GM19452 (cell line): ENCODE data around the gene MARCHF3.
"Not testable (repeated sequence)": the region's sequence is repeated elsewhere in the genome, so short reads cannot be mapped to it uniquely, and the experiment has no call there.

Experiments
- ATAC-seq: cut with Tn5 transposase; IDR thresholded peaks from one replicate; pipeline ENCODE4 v1.9.1; 2021; ENCODE audit not compliant: unreplicated experiment

The MARCHF3 gene

DNA sequence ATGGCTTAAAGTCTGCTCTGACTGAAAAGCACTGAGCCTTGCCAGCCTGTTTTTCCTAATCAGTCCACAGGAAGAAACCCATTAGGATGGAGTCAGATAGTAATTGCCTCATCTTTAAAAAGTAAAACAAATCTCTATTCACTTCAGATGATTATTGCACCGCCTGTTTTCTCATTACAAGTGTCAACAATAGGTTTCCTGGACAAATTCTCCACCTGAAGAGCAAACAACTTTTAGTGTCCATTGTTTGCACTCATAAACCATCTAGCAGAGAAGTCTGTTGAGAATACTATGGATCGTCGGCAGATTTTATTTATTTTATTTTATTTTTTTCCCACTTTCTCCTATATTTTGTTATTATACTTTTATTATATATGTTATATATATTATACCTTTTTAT lies 22.7 kb upstream of the MARCHF3 start:
- no peak for ATAC-seq

DNA sequence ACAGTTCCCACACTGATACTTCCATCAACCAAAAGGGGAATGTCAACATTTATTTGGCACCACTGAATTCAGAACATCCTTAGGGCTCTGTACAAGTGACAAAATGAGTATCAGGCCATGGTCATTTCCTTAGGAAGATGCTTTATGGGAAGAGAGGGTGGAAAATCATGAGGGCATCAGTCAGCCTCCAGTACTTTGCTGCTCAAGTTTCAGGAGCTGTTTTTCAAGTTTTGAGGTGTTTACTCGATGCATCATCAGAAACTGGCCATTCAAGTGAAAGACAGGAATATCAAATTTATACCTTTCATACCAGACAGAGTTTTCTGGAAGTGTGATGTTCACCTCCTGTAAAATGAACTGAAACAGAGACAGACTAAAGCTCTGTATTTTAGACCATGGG lies 21.2 kb upstream of the MARCHF3 start:
- ATAC-seq: no peak

DNA sequence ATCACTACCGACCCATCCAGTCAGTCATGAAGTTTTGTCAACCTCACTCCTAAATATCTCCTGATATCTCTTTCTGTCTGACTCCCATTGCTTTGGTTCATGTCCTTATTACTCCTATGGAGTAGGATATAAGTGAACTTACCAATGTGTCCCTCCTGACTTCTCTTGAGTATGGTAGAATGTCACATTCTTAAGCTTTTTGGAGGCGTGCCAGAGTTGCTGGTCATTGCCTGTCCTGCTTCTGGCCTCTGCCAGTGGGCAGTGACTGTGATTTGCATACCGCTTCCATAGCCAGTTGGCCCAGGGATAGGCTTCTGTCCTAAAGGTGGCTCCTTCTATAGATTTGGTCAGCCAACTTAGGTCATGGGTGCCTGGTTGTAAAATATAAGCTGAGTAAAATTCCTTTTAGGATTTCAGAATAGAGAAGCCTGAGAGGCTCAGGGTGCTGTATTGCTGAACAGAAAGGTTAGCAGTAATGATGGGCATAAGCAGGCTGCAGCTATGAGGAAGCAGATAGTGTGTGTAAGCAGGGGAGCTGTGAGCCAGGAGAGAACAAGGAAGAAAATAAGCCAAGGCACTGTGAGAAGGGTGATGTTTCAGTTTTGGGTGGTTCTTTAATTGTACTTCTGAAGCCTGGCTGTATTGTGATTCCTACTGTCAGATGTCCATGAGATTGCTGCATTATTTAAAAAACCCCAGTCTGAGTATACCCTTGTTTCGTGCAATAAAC lies 16.1 kb upstream of the MARCHF3 start:
- ATAC-seq: no peak

DNA sequence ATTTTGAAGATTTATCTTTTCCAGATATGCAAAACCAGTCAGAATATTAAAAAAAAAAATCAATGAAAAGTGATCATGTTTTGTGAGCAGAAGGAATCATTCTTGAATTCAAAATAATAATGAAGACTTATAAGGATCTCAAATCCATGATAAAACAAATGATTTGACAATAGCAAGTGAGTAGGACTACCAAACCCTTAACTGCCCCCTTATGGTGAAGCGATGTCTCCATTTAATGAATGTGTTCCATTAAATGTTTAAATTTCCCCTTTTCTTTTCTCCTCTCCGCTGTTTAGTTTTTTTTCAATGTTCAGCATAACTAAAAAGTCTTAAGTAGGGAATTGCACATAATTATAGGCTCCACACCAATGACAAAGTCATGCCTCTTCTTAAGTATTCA lies 12.2 kb upstream of the MARCHF3 start:
- ATAC-seq: no peak

DNA sequence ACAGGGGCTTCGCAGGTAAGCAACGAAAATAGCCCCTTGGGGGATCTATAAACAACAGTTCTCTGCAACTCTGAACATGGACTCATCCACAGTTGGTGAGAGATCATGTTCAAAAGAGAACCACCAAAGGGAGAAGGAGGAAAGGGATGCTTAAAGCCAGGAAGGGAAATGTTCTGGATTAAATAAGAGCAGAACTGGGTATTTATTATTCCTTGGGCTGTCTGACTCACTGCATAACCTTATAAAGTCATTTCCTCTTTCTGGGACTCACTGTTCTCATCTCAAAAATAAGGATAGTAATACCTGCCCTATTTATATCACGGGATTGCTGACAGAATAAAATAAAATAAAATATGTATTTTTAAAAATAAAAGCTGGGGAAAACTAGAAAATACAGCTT lies 11.2 kb upstream of the MARCHF3 start:
- ATAC-seq: no peak

DNA sequence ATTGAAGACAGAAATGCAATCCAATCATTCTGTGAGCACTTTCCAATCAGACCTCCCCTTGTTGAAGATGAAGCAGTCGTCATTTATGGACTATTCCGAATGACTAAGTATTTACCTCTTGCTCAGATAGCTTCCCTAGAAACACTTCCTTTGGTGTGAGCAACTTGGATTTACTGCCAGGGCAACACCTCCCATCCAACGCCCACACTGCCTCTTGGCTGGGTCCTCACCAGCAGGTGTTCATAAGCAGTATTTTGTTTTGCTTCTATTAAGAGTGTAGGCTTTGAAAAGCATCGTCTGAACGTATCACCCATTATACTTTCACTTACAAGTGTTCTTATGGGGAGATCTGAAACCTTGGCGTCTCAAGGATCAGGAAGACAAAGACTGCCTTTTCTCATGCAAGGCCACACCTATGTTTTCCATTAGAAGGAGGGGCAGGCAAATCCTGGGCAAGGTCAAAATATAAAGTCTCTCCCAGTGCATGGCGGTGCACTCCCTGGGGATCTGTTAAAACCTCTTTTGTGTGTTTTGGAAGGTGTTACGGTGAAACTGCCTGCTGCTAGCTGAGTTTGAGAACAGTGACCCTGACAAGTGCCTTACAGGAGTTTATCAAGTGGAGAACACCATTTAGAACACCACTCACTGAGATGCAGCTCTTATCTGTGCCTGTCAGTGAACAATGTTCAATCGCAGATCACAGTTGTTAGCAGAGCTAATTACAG lies 10.6 kb upstream of the MARCHF3 start:
- ATAC-seq: no peak

DNA sequence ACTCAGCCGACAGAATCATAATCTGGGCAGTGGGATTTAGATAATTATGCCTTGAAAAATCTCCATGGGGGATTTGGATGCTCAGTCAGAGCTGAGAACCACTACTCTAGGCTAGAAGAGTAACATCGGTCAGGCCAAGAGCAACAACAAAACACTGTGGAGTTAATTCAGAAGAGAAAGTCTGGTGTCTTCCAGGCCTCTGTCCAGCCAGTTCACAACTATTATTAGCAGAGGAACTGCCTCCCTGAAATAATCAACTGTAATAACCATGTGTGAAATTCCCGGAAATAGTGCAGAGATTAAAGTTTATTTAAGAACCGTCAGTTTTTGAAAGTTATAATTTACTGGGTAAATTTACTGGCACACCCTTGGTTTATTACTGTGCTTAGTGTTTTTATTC lies 8.2 kb upstream of the MARCHF3 start:
- no peak for ATAC-seq

DNA sequence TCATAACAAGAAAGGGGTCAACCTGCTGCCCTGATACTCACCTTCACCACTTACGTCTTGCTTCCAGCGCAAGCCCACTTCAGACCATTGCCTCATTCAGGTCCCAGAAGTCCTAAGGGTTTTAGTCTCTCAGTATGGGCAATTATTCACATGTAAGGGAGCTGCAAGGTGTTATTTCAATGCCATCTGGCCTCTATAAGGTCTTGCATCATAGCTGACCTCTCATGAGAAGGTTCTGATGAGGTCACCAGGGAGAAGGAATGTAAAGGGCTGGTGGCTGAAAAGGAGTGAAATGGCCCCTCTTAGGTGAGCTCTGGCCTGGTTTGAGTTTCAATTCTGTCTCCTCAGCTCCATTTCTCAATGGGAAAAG lies 1.5 kb upstream of the MARCHF3 start:
- no peak for ATAC-seq

DNA sequence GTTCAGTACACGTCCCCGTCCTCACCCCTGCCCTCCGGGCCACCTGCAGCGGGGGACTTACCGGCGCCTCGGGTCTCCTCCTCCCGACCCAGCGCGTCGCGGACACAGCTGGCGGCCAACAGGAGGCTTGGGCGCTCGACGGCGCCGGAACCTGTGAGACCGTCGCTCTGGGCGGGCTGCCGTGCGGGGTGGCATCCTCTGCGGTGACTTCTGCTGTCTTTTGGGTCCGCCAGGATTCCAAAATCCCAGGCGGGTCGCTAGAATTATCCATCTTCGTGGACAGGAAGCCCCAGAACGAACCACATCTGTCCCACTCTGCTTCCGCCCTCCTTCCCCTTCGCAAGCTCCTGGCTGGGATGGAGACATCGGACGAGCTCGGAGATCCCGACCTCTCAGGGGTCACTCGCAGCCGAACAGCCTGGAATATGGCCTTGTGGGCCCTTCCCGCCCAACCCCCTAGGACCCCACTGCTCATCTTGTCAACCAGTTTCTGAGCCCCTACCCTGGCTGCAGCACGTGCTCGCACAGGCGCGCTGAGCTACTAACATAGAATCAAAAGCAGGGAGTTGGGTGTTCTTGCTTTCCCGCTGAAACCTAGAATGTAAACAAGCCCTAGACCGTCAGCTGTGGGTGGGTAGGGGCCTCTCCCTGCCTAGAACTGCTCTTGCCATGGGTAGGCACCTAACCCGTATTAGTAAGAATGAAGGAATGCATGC lies 947 bp upstream of the MARCHF3 start:
- ATAC-seq: peak; percentile 4

DNA sequence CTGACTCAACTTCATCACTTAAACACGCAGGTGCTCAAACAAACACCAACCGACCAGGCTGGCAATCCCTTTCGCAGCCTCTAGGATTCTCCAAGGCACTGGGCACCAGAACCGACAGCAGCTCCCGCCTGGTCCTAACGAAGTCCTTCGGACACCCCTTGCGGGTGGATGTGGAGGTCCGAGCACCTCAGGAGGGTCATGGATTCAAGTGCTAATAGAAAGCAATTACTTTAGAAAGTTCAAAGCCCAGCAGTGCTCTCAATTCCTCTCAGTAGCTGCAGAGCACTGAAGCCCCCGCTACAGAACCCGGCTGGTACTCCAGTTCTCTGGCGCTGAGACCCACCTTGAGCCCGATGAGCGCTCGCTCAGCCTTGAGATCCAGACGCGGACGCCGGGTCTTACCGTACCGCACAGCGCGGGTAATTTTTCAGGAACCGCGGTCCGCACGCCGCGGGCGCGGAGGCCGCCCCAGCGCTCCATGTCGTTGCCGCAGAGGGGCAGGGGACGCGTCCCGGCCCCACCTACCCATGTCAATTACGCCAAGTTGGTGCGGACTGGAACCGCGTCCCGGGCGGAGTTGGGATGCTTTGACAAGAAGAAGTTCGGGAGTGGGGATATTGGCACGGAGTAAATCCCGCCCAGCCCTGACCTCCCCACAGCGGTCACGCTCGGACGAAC lies 638 bp downstream of the MARCHF3 start:
- peak; percentile 11 for ATAC-seq

DNA sequence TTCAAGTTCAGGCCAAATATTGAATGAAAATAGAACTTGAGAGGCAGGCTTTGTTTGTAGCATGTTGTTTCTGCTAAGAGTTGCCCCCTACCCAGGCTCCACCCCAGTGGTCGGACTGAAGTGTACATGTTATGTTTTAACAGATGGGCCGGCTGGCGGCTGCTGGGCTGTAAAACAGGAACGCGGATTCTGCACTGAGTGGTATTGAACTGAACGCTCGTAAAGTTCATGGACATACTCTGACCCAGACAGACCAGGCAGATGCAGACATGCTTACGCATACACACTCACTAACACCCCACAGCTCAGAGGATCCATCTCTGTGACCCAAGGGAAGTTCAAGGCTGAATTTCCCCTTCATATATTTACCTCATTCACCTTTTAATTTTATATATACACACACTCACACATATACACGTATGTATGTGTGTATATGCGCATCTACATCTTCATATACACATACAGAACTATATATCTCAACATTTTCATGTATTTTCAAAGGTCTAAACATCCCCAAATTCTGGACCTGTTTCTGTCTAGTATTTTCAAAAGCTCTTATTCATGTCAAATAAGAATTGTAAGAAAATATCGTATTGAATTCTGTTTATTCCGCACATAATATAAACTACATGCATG lies 1.4 kb downstream of the MARCHF3 start:
- ATAC-seq: no peak

DNA sequence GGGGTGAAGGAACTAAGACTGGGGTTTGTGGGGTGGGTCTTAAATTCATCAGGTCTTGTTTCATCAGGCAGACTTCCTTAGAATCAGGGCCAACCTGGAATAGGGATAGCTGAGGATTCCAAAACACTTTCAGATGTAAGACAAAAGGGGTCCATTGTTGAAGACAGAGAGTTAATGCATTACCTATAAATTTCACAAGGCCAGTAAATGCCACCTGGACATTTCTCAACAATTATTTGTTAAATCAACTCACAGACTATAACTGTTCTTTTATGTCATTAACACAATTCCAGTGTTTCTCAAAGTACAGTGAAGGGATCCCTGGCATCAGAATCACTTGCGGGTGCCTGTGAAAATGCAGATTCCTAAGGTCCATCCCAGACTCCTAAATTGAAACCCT lies 2.8 kb downstream of the MARCHF3 start:
- ATAC-seq: no peak

DNA sequence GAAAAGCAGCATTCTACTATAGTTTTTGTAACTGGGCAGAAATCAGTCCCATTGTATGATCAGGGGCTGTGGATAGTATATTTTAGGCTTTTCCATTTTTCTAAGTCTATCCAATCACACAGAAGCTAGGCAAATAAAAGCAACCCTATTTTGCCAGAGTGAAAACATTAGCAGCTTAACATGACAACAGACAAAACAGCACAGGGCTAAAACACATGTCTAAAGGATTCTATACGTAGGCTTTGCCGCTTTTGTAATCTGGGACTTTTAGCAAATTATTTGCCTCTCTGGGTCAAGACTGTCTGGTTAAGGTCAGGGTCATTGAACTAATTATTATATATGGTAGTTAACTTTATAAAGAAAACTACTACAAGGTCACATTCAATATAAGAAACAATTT lies 4.2 kb downstream of the MARCHF3 start:
- no peak for ATAC-seq

DNA sequence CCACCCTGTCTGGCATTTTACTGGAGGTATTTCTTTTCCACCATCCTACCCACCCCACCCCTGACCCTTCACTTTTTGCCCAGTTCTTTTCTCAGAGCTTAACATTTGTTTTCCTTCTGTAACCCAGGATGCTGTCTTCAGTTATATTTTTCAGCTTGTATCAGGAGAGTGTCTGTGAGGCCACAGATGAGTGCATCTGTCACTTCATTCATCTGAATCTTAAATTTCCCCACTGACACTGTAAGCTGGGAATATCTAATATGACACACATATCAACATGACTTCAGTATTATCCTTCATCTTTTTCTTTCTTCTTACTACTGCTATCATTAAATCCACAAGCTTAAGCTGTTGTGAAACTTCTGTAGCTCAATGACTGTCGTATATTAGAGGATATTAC lies 4.9 kb downstream of the MARCHF3 start:
- no peak for ATAC-seq

DNA sequence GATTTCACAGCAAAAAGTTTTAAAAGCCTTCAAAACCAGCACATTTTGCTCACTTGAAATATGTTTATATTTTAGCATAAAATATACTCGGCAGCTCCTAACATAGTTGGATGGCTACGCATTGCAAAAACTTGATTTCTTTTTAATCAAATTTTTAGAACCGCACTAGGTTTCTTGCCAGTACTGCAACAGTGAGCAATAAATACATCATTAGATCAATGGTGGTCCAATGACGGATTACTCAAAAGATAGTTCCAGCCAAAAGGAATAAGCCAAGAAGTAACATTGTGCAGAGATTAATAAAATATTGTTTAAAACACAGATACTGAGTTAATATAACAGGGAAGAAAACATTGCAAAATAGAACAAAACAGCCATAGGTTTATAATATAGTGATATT lies 5.5 kb downstream of the MARCHF3 start:
- ATAC-seq: no peak

DNA sequence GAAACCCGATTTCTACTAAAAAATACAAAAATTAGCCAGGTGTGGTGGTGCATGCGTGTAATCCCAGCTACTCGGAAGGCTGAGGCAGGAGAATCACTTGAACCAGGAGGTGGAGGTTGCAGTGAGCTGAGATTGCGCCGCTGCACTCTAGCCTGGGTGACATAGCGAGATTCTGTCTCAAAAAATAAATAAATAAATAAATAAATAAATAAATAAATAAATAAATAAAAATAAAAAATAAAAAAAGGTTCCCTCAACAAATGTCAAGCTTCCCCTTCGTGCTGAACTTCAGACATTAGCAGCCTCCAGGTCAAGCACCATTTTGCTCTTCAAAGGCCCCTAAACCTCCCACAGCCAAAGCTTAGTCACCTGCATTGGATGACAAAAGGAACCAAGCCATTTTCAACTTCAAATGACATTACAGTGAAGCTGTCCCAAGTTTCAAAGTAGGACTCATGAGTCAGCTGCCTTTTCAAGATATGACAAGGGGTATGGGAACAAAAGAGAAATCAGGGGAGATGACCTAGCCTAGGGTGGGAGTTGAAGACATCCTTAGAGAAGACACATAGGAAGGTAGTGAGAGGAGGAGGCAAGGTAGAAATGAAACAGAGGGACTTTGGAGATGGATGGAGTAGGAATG lies 6.7 kb downstream of the MARCHF3 start:
- not testable (repeated sequence) for ATAC-seq

DNA sequence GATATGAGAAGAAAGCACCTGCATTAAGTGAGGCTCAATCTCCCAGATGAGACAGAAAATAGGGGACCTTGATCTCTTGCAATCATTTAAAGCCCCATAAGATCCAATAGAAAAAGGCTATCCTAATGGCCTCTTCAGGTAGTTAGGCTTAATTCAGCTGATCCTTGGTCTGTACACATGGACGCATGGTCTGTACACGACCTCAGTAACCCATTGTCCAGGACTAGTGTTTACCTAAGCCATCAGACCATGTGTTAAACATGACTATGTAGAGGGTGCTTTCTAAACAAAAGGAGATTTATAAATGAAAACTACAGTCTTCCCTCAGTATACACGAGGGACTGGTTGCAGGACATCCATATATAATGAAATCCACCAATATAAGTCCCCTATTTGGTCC lies 7.5 kb downstream of the MARCHF3 start:
- ATAC-seq: no peak

DNA sequence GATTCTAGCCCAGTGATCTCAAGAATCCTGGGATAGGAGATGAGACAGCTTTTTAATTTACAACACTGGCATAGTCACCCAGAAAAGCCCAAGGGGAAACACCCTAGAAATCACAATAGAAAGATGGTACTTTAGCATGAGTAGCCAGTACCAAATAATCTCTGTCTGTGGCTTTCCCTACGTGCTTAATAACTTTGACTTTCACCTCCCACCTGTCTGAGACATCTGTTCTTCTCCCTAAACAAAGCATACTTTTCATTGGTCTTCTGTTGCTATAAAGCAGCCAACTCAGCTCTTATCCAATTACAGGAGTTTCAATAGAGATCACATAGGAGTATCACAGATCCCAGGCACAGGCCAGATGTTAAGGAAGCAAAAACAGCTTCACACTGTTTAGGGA lies 10.4 kb downstream of the MARCHF3 start:
- no peak for ATAC-seq

DNA sequence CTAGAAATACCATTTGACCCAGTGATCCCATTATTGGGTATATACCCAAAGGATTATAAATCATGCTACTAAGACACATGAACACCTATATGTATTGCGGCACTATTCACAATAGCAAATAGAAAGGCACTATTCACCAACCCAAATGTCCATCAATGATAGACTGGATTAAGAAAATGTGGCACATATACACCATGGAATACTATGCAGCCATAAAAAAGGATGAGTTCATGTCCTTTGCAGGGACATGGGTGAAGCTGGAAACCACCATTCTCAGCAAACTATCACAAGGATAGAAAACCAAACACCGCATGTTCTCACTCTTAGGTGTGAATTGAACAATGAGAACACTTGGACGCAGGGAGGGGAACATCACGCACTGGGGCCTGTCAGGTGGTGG lies 13.6 kb downstream of the MARCHF3 start:
- not testable (repeated sequence) for ATAC-seq

DNA sequence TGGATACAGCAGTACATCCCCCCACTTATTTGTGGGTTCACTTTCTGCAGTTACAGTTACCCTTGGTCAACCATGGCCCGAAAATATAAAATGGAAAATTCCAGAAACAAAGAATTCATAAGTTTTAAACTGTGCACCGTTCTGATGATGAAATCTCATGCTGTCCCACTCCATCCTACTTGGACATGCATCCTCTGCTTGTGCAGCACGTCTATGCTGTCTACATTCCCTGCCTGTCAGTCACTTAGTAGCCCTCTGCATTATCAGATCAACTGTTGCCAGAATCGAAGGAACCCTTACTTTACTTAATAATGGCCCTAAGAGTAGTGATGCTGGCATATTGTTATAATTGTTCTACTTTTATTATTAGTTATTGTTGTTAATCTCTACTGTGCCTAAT lies 14.6 kb downstream of the MARCHF3 start:
- ATAC-seq: no peak

DNA sequence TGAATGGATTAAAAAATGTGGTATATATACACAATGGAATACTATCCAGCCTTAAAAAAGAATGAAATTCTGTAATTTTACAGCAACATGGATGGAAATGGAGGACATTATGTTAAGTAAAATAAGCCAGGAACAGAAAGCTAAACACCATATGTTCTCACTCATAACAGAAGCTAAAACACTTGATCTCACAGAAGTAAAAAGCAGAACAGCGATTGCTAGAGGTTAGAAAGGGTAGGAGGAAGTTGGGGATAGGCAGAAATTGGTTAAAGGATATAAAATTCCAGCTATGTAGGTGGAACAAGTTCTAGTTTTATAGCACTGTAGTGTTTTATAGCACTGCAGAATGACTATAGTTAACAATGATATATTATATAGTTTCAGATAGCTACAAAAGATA lies 15.8 kb downstream of the MARCHF3 start:
- no peak for ATAC-seq
